Mucosa of descending colon (tissue), 3 donors: ENCODE results near the gene EHD1. TPM values are rescaled to one million over a fixed set of nuclear protein-coding genes. Genes with fewer than 3 reads are reported as not detected.

ENCODE experiments used
- ATAC-seq: fragments of 200-7000 bp; cut with Tn5 transposase; one replicate; pipeline ENCODE4 v1.9.1; 2020; ENCODE audit warnings: mild to moderate bottlenecking, moderate library complexity
- DNase-seq, 3 donors: peaks; one replicate each; pipeline ENCODE4 v3.0.0-alpha.2; 2020
- H3K36me3 ChIP-seq: fragments of 200-600 bp; one replicate; pipeline ENCODE4 v1.8.0; 2021; ENCODE audit warnings: low read depth, mild to moderate bottlenecking
- H3K4me1 ChIP-seq: fragments of 200-600 bp; one replicate; pipeline ENCODE4 v1.8.0; 2021; ENCODE audit warnings: low read depth, mild to moderate bottlenecking
- H3K4me3 ChIP-seq: fragments of 200-600 bp; one replicate; pipeline ENCODE4 v1.8.0; 2021; ENCODE audit warnings: mild to moderate bottlenecking
- H3K9me3 ChIP-seq: fragments of 200-600 bp; one replicate; pipeline ENCODE4 v1.8.0; 2021; ENCODE audit warnings: mild to moderate bottlenecking
- CTCF ChIP-seq: fragments of 200-600 bp; IDR thresholded peaks from one replicate; pipeline ENCODE4 v1.8.0; 2022; ENCODE audit warnings: antibody characterized with exemption, mild to moderate bottlenecking
- intact Hi-C, 2 donors: fragments of 100-400 bp; cut with DNase I in 1 of 2; cut with micrococcal nuclease in 1 of 2; formaldehyde crosslinking; loops; one replicate each; pipeline versions ENCODE4 v1.11.0 to v1.11.1; 2022; cut with DNase I, micrococcal nuclease
- total RNA-seq, 3 donors: library from RNA; stranded (reverse); fragmentation: NEBNext Ultra II Directional in 2 of 3; extraction: Animal tissue kit (Norgen Biotek cat#: 25700) in 2 of 3; gene quantifications; one replicate each; pipeline versions ENCODE4 v1.2.1 to v1.2.4, GENCODE V29; 2021 to 2023
- donor health status: DM: no; HTN: no; CAD: no; lungs with moderate emphysema.
- donor health status: DM: no; HTN: no; CAD: no.
- donor health status: DM: no; HTN: yes; CAD: no.

EHD1 gene
- total RNA-seq, 3 donors from 2014 or later: 58.3 to 85.9 (median 81.5) TPM

- H3K36me3 ChIP-seq: no peaks in the 10 kb centered on the region
- DNase-seq: no peak
- intact Hi-C loops: no loop called here
- H3K4me3 ChIP-seq: no peak overlapping the region
- no peaks in the 10 kb centered on the region for H3K9me3 ChIP-seq
- peaks cover 63% of the 10 kb centered on the region for H3K4me1 ChIP-seq
- no peak for TF ChIP-seq CTCF
- ATAC-seq: no peak
Observed at GRCh38 chr11:64871492-64871891, 6.9 kb downstream of the EHD1 start.

GRCh38 chr11:64870893-64871466, 7.4 kb downstream of the EHD1 start:
- H3K36me3 ChIP-seq: no peaks in the 10 kb centered on the region
- intact Hi-C loops: no loop called here
- H3K4me1 ChIP-seq: peaks cover 59% of the 10 kb centered on the region
- no peak for TF ChIP-seq CTCF
- H3K4me3 ChIP-seq: no peak overlapping the region
- no peaks in the 10 kb centered on the region for H3K9me3 ChIP-seq
- peak; percentile 46 to 73 (median 67) for DNase-seq
- peak; percentile 58 for ATAC-seq

GRCh38 chr11:64870176-64870892, 8.1 kb downstream of the EHD1 start:
- H3K9me3 ChIP-seq: no peaks in the 10 kb centered on the region
- DNase-seq (no peak), ATAC-seq (peak; percentile 7)
- no peak overlapping the region for H3K4me3 ChIP-seq
- peaks cover 54% of the 10 kb centered on the region for H3K4me1 ChIP-seq
- TF ChIP-seq CTCF: no peak
- no peaks in the 10 kb centered on the region for H3K36me3 ChIP-seq
- intact Hi-C loops: no loop called here

- ATAC-seq (peak; percentile 8), DNase-seq (no peak)
- peaks cover 47% of the 10 kb centered on the region for H3K4me1 ChIP-seq
- no peak for TF ChIP-seq CTCF
- intact Hi-C loops: no loop called here
- no peaks in the 10 kb centered on the region for H3K36me3 ChIP-seq
- H3K4me3 ChIP-seq: no peak overlapping the region
- H3K9me3 ChIP-seq: no peaks in the 10 kb centered on the region
Observed at GRCh38 chr11:64869571-64870175, 8.7 kb downstream of the EHD1 start.

- H3K36me3 ChIP-seq: no peaks in the 10 kb centered on the region
- TF ChIP-seq CTCF: no peak
- H3K9me3 ChIP-seq: no peaks in the 10 kb centered on the region
- intact Hi-C loops: no loop called here
- H3K4me1 ChIP-seq: peaks cover 49% of the 10 kb centered on the region
- H3K4me3 ChIP-seq: no peak overlapping the region
- ATAC-seq (peak; percentile 8), DNase-seq (no peak)
Observed at GRCh38 chr11:64868904-64869570, 9.4 kb downstream of the EHD1 start.
